ENCODE data around the gene TMEM89.

- TF ChIP-seq ZNF274 (IDR thresholded peaks at IDR 0.05; ENCODE audit: low read depth, low read length) (no peak), SUZ12 (IDR thresholded peaks at IDR 0.05; ENCODE audit: extremely low read depth, insufficient read depth, insufficient read length) (no peak), YY1 (IDR thresholded peaks at IDR 0.05; ENCODE audit: insufficient read depth, insufficient read length) (no peak)
Measured at GRCh38 chr3:48634661-48635221, 13.2 kb upstream of the TMEM89 start.

All from NT2/D1 (cell line).